NCI-H82 (cell line): ENCODE measurements around the gene NME4.

Experiments
- DNase-seq: peaks from one replicate; lab custom pipeline; 2025; lab: John Stamatoyannopoulos, UW

Gene NME4

GRCh38 chr16:426906-427249 is 29.9 kb downstream of the NME4 start:
- no peak for DNase-seq

GRCh38 chr16:427250-427649 is 30.3 kb downstream of the NME4 start:
- no peak for DNase-seq

- no peak for DNase-seq
Observed at GRCh38 chr16:430904-431303, 33.9 kb downstream of the NME4 start.

- DNase-seq: no peak
Observed at GRCh38 chr16:440627-441026, 43.6 kb downstream of the NME4 start.

GRCh38 chr16:441447-441846 is 44.4 kb downstream of the NME4 start:
- DNase-seq: no peak

- DNase-seq: no peak
Observed at GRCh38 chr16:442976-443375, 46.0 kb downstream of the NME4 start.

GRCh38 chr16:444027-444426 is 47.0 kb downstream of the NME4 start:
- no peak for DNase-seq

- no peak for DNase-seq
Observed at GRCh38 chr16:445566-445965, 48.6 kb downstream of the NME4 start.
